Transverse colon (tissue), 4 donors: ENCODE results near the gene CCDC141.

ENCODE experiments used
- POLR2A ChIP-seq: fragments of 450-650 bp; IDR thresholded peaks from one replicate; pipeline ENCODE4 v1.6.1; 2016; ENCODE audit warnings: antibody characterized with exemption, mild to moderate bottlenecking, moderate library complexity
- POLR2AphosphoS5 ChIP-seq, 3 donors: sonication (generic); formaldehyde crosslinking; IDR thresholded peaks; one replicate each; pipeline ENCODE4 v1.6.1; 2016; ENCODE audit warnings: antibody characterized with exemption in 3 of 3
- TF ChIP-seq, protein P1 (sequence below), 5 experiments: fragments of 200-600 bp in 3 of 5; fragments of 450-650 bp in 2 of 5; sonication (generic) in 3 of 5; IDR thresholded peaks; 1 replicate in 2 of 5; 2 replicates in 3 of 5; pipeline ENCODE4 v1.5.1; 2016 to 2017; ENCODE audit warnings: antibody characterized with exemption in 5 of 5, inconsistent platforms in 3 of 5, mild to moderate bottlenecking in 2 of 5, moderate library complexity in 1 of 5

DNA sequence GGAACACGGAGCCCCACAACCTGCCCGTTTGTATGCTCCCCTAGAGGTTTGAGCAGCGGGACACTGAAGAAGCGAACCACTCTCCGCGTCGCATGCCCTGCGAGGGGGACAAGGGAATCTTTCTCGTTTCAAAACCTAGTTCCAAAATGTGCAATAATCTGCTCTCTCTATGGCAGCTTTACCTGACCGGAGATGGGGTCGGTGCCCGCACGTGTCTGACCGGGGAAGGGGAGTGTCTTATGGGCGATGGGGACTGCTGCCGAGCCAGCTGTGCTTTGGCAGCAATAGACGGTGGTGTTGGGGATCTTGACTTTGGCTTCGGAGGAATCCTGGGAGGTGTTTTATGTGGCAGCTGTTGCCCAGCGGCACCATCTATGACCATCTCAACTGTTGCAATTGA is 250.6 kb downstream of the CCDC141 start:
- TF ChIP-seq, protein P1, sequence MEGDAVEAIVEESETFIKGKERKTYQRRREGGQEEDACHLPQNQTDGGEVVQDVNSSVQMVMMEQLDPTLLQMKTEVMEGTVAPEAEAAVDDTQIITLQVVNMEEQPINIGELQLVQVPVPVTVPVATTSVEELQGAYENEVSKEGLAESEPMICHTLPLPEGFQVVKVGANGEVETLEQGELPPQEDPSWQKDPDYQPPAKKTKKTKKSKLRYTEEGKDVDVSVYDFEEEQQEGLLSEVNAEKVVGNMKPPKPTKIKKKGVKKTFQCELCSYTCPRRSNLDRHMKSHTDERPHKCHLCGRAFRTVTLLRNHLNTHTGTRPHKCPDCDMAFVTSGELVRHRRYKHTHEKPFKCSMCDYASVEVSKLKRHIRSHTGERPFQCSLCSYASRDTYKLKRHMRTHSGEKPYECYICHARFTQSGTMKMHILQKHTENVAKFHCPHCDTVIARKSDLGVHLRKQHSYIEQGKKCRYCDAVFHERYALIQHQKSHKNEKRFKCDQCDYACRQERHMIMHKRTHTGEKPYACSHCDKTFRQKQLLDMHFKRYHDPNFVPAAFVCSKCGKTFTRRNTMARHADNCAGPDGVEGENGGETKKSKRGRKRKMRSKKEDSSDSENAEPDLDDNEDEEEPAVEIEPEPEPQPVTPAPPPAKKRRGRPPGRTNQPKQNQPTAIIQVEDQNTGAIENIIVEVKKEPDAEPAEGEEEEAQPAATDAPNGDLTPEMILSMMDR (IDR thresholded peaks at IDR 0.05) = no peak
- no peak for TF ChIP-seq POLR2A
- TF ChIP-seq POLR2AphosphoS5 (IDR thresholded peaks at IDR 0.05) = no peak
